OCI-LY3 (cell line): ENCODE data around the gene CLDN9.

Experiments used
- H2AFZ ChIP-seq: fragments of 200-600, 300-600 bp; shearing (Covaris generic); 2 replicates; pipeline ENCODE4 v1.6.0; 2014; ENCODE audit warnings: antibody characterized with exemption, low read depth, low read length
- H3K27ac ChIP-seq: fragments of 200-600, 300-600 bp; sonication (generic); 2 replicates; pipeline ENCODE4 v1.5.1; 2014; ENCODE audit warnings: mild to moderate bottlenecking, low read length, moderate library complexity, mixed read lengths
- H3K27me3 ChIP-seq: fragments of 200-600, 300-600 bp; sonication (generic); 2 replicates; pipeline ENCODE4 v1.6.1; 2014; ENCODE audit warnings: low read depth, low read length, mixed read lengths
- H3K36me3 ChIP-seq: fragments of 200-600, 300-600 bp; sonication (generic); replicated peaks from 2 replicates; pipeline ENCODE3; 2014; ENCODE audit warnings: low read depth, low read length, mixed read lengths
- H3K4me1 ChIP-seq: fragments of 300-600, 200-600 bp; sonication (generic); 2 replicates; pipeline ENCODE4 v1.6.1; 2014; ENCODE audit warnings: low read length, mixed read lengths
- H3K4me2 ChIP-seq: fragments of 200-600, 300-600 bp; sonication (generic); 2 replicates; pipeline ENCODE4 v1.6.1; 2014; ENCODE audit warnings: low read length, mixed read lengths
- H3K4me3 ChIP-seq: fragments of 300-600, 200-600 bp; sonication (generic); 2 replicates; pipeline ENCODE4 v1.5.1; 2014; ENCODE audit warnings: antibody characterized with exemption, mild to moderate bottlenecking, low read length, moderate library complexity
- H3K79me2 ChIP-seq: fragments of 300-600, 200-600 bp; shearing (Covaris generic); 2 replicates; pipeline ENCODE4 v1.6.1; 2014; ENCODE audit warnings: mild to moderate bottlenecking, low read length, mixed read lengths
- H3K9ac ChIP-seq: fragments of 300-600, 200-600 bp; shearing (Covaris generic); 2 replicates; pipeline ENCODE4 v1.6.0; 2014; ENCODE audit warnings: mild to moderate bottlenecking, low read length, moderate library complexity
- H3K9me3 ChIP-seq: fragments of 200-600, 300-600 bp; shearing (Covaris generic); 2 replicates; pipeline ENCODE4 v1.6.1; 2014; ENCODE audit warnings: low read length, mixed read lengths; ENCODE audit not compliant: insufficient read depth
- H4K20me1 ChIP-seq: fragments of 200-600, 300-600 bp; sonication (generic); 2 replicates; pipeline ENCODE4 v1.6.1; 2016; ENCODE audit warnings: low read length, mixed read lengths; ENCODE audit not compliant: insufficient read depth
- EZH2phosphoT487 ChIP-seq: fragments of 200-600 bp; shearing (Covaris generic); IDR thresholded peaks from 2 replicates; pipeline ENCODE4 v1.6.1; 2018; ENCODE audit warnings: antibody characterized with exemption, mixed run types, low read depth
- TF ChIP-seq, protein P1 (sequence below): fragments of 200-600, 300-600 bp; sonication (generic); IDR thresholded peaks from 2 replicates; pipeline ENCODE4 v1.5.1; 2014; ENCODE audit warnings: antibody characterized with exemption, low read length, low read depth

Gene CLDN9

GRCh38 chr16:3009568-3010390 lies 2.9 kb upstream of the CLDN9 start:
- H3K27ac ChIP-seq = no peak overlapping the region
- no peaks in the 10 kb centered on the region for H3K79me2 ChIP-seq
- H3K27me3 ChIP-seq = peaks cover 39% of the 10 kb centered on the region
- 0 out of 2 replicates have a peak, but pooled peaks cover 3% of the 10 kb centered on the region for H3K4me1 ChIP-seq
- H4K20me1 ChIP-seq = no peaks in the 10 kb centered on the region
- H3K9me3 ChIP-seq = no peaks in the 10 kb centered on the region
- H3K4me3 ChIP-seq = no peak overlapping the region
- TF ChIP-seq, protein P1, sequence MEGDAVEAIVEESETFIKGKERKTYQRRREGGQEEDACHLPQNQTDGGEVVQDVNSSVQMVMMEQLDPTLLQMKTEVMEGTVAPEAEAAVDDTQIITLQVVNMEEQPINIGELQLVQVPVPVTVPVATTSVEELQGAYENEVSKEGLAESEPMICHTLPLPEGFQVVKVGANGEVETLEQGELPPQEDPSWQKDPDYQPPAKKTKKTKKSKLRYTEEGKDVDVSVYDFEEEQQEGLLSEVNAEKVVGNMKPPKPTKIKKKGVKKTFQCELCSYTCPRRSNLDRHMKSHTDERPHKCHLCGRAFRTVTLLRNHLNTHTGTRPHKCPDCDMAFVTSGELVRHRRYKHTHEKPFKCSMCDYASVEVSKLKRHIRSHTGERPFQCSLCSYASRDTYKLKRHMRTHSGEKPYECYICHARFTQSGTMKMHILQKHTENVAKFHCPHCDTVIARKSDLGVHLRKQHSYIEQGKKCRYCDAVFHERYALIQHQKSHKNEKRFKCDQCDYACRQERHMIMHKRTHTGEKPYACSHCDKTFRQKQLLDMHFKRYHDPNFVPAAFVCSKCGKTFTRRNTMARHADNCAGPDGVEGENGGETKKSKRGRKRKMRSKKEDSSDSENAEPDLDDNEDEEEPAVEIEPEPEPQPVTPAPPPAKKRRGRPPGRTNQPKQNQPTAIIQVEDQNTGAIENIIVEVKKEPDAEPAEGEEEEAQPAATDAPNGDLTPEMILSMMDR = no peak
- no peak for TF ChIP-seq EZH2phosphoT487
- H2AFZ ChIP-seq = no peak overlapping the region
- H3K9ac ChIP-seq = no peak overlapping the region
- no peaks in the 10 kb centered on the region for H3K36me3 ChIP-seq
- no peak overlapping the region for H3K4me2 ChIP-seq

- Histone ChIP-seq H4K20me1 (no peaks in the 10 kb centered on the region), H3K9ac (no peak overlapping the region), H3K4me1 (no peaks in the 10 kb centered on the region), H3K4me2 (no peak overlapping the region), H3K36me3 (no peaks in the 10 kb centered on the region), H3K4me3 (no peak overlapping the region), H3K27ac (no peak overlapping the region), H3K79me2 (no peaks in the 10 kb centered on the region), H2AFZ (no peak overlapping the region), H3K27me3 (peaks cover 36% of the 10 kb centered on the region), H3K9me3 (no peaks in the 10 kb centered on the region)
- no peak for TF ChIP-seq EZH2phosphoT487
- TF ChIP-seq, protein P1 = no peak
These were observed 2.2 kb upstream of the CLDN9 start for GRCh38 chr16:3010510-3010909.

DNA sequence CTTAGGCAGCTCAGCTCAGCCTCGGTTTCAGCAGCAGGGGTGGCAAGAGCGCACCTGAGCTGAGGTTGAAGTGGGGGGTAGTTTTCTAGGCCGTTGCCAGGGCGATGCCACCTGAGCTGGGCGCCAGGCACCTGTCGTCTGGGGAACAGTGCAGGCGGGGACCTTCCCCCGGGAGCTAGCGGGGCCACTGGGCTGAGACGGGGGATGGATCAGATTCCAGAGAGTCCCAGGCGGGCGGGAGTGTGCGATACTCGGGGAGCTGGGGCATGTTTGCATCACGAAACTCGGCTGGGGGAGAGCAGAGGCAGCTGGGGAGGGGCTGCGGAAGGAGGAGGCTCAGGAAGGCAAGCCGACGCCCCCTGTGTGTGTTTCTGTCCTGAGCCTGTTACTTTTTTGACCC lies 477 bp upstream of the CLDN9 start:
- H3K36me3 ChIP-seq = no peaks in the 10 kb centered on the region
- H3K9me3 ChIP-seq = no peaks in the 10 kb centered on the region
- no peaks in the 10 kb centered on the region for H3K4me1 ChIP-seq
- no peak overlapping the region for H3K4me3 ChIP-seq
- H4K20me1 ChIP-seq = no peaks in the 10 kb centered on the region
- H3K27me3 ChIP-seq = peaks cover 23% of the 10 kb centered on the region
- no peak overlapping the region for H3K27ac ChIP-seq
- no peak overlapping the region for H3K4me2 ChIP-seq
- TF ChIP-seq, protein P1 = no peak
- no peak for TF ChIP-seq EZH2phosphoT487
- H3K79me2 ChIP-seq = no peaks in the 10 kb centered on the region
- no peak overlapping the region for H3K9ac ChIP-seq
- no peak overlapping the region for H2AFZ ChIP-seq

DNA sequence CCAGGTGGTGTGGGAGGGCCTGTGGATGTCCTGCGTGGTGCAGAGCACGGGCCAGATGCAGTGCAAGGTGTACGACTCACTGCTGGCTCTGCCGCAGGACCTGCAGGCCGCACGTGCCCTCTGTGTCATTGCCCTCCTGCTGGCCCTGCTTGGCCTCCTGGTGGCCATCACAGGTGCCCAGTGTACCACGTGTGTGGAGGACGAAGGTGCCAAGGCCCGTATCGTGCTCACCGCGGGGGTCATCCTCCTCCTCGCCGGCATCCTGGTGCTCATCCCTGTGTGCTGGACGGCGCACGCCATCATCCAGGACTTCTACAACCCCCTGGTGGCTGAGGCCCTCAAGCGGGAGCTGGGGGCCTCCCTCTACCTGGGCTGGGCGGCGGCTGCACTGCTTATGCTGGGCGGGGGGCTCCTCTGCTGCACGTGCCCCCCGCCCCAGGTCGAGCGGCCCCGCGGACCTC lies 798 bp downstream of the CLDN9 start:
- Histone ChIP-seq H2AFZ (no peak overlapping the region), H3K79me2 (no peaks in the 10 kb centered on the region), H3K27me3 (peaks cover 10% of the 10 kb centered on the region), H3K4me1 (no peaks in the 10 kb centered on the region), H3K36me3 (no peaks in the 10 kb centered on the region), H3K9me3 (no peaks in the 10 kb centered on the region), H3K9ac (no peak overlapping the region), H4K20me1 (no peaks in the 10 kb centered on the region), H3K4me2 (no peak overlapping the region), H3K4me3 (no peak overlapping the region), H3K27ac (no peak overlapping the region)
- no peak for TF ChIP-seq EZH2phosphoT487
- TF ChIP-seq, protein P1 = no peak
